ENCODE measurements around the gene BPIFA1. TPM values are rescaled to one million over a fixed set of nuclear protein-coding genes. Genes with fewer than 3 reads are reported as not detected.
A peak's percentile ranks its signal among the peaks of the same experiment; 100 is the strongest.

The BPIFA1 gene
- total and polyA plus RNA-seq, 4 donors: 0.48 to 153 (median 36.4) TPM

- DNase-seq (no peak), ATAC-seq (ENCODE audit: insufficient read depth, low FRiP score) (no peak)
- H3K27ac ChIP-seq (ENCODE audit: low read depth in 1 of 2, low read length in 1 of 2): no peak overlapping the region
- no peak overlapping the region for H3K4me3 ChIP-seq
- H3K9me3 ChIP-seq (ENCODE audit: control insufficient read depth in 4 of 4, insufficient read depth in 3 of 4, low read length in 3 of 4): no peaks in the 10 kb centered on the region
- no peak for TF ChIP-seq CTCF (IDR thresholded peaks at IDR 0.05; ENCODE audit: control extremely low read depth, extremely low read depth)
- H3K36me3 ChIP-seq (ENCODE audit: control insufficient read depth in 4 of 4, insufficient read depth in 4 of 4, low read length in 4 of 4): no peaks in the 10 kb centered on the region
- H3K27me3 ChIP-seq (ENCODE audit: control insufficient read depth in 3 of 3, insufficient read depth in 3 of 3, low read length in 2 of 3): no peaks in the 10 kb centered on the region
- H3K9ac ChIP-seq (ENCODE audit: insufficient read depth in 1 of 2, low read length in 2 of 2): no peak overlapping the region
- H3K4me1 ChIP-seq (ENCODE audit: control insufficient read depth in 5 of 5, insufficient read depth in 5 of 5, low read length in 5 of 5): peaks cover 0 to 13% (median 0%) of the 10 kb centered on the region in 5 donors
- 60 to 90% methylated on average over 1 of the region's 1 CpG for WGBS, 2 donors
Observed at GRCh38 chr20:33191955-33192354, 43.8 kb upstream of the BPIFA1 start.

- DNase-seq (peak in 2 of 3 donors; percentile 4 to 39), ATAC-seq (ENCODE audit: insufficient read depth, low FRiP score) (no peak)
- H3K27ac ChIP-seq (ENCODE audit: low read depth in 1 of 2, low read length in 1 of 2): no peak overlapping the region
- peaks cover 0 to 1% (median 0%) of the 10 kb centered on the region in 4 donors for H3K9me3 ChIP-seq (ENCODE audit: control insufficient read depth in 4 of 4, insufficient read depth in 3 of 4, low read length in 3 of 4)
- peaks cover 0 to 13% (median 0%) of the 10 kb centered on the region in 5 donors for H3K4me1 ChIP-seq (ENCODE audit: control insufficient read depth in 5 of 5, insufficient read depth in 5 of 5, low read length in 5 of 5)
- no peak overlapping the region for H3K9ac ChIP-seq (ENCODE audit: insufficient read depth in 1 of 2, low read length in 2 of 2)
- 68 to 77% methylated on average over 8 of the region's 8 CpGs for WGBS, 2 donors
- no peak overlapping the region for H3K4me3 ChIP-seq
- H3K36me3 ChIP-seq (ENCODE audit: control insufficient read depth in 4 of 4, insufficient read depth in 4 of 4, low read length in 4 of 4): no peaks in the 10 kb centered on the region
- no peak for TF ChIP-seq CTCF (IDR thresholded peaks at IDR 0.05; ENCODE audit: control extremely low read depth, extremely low read depth)
- no peaks in the 10 kb centered on the region for H3K27me3 ChIP-seq (ENCODE audit: control insufficient read depth in 3 of 3, insufficient read depth in 3 of 3, low read length in 2 of 3)
Observed at GRCh38 chr20:33192912-33193501, 42.8 kb upstream of the BPIFA1 start.

- H3K27me3 ChIP-seq (ENCODE audit: control insufficient read depth in 3 of 3, insufficient read depth in 3 of 3, low read length in 2 of 3): no peaks in the 10 kb centered on the region
- 84 to 88% methylated on average over 3 of the region's 3 CpGs for WGBS, 2 donors
- DNase-seq: no peak
Observed at GRCh38 chr20:33199026-33199425, 36.8 kb upstream of the BPIFA1 start.

More at GRCh38 chr20:33199026-33199425, 36.8 kb upstream of the BPIFA1 start:
- no peak overlapping the region for H3K27ac ChIP-seq (ENCODE audit: low read depth in 1 of 2, low read length in 1 of 2)
- no peaks in the 10 kb centered on the region for H3K36me3 ChIP-seq (ENCODE audit: control insufficient read depth in 4 of 4, insufficient read depth in 4 of 4, low read length in 4 of 4)
- H3K9me3 ChIP-seq (ENCODE audit: control insufficient read depth in 4 of 4, insufficient read depth in 3 of 4, low read length in 3 of 4): peaks cover 0 to 2% (median 0%) of the 10 kb centered on the region in 4 donors
- H3K4me3 ChIP-seq: no peak overlapping the region
- no peak for ATAC-seq (ENCODE audit: insufficient read depth, low FRiP score)
- no peaks in the 10 kb centered on the region for H3K4me1 ChIP-seq (ENCODE audit: control insufficient read depth in 5 of 5, insufficient read depth in 5 of 5, low read length in 5 of 5)
- TF ChIP-seq CTCF (IDR thresholded peaks at IDR 0.05; ENCODE audit: control extremely low read depth, extremely low read depth): no peak
- H3K9ac ChIP-seq (ENCODE audit: insufficient read depth in 1 of 2, low read length in 2 of 2): no peak overlapping the region

Measured in lung (tissue), 12 donors.